Activated naive CD4-positive, alpha-beta T cell treated with anti-CD3 and anti-CD28 coated beads for 36 hours (primary cell): ENCODE results near the gene AURKA. TPM values are rescaled to one million over a fixed set of nuclear protein-coding genes. Genes with fewer than 3 reads are reported as not detected.
"Not testable (repeated sequence)": the region's sequence is repeated elsewhere in the genome, so short reads cannot be mapped to it uniquely, and the experiment has no call there.

Experiments
- CTCF ChIA-PET: fragments of 350-600 bp; sonication (Branson Sonifier 250); formaldehyde crosslinking; loops from one replicate; lab custom pipeline; 2021; ENCODE audit warnings: antibody characterized with exemption; lab: Charles Lee
- DNase-seq: peaks from one replicate; pipeline ENCODE4 v3.0.0-alpha.2; 2020
- H3K27ac Mint-ChIP-seq: one replicate; pipeline ENCODE4 v1.8.0; 2021; ENCODE audit warnings: mild to moderate bottlenecking, mixed read lengths
- H3K27me3 Mint-ChIP-seq: one replicate; pipeline ENCODE4 v1.8.0; 2021; ENCODE audit warnings: low read depth, mixed read lengths
- H3K36me3 Mint-ChIP-seq: one replicate; pipeline ENCODE4 v1.8.0; 2021; ENCODE audit warnings: low read depth, mixed read lengths
- H3K4me1 Mint-ChIP-seq: one replicate; pipeline ENCODE4 v1.8.0; 2021; ENCODE audit warnings: low read depth, mixed read lengths
- H3K4me3 Mint-ChIP-seq: one replicate; pipeline ENCODE4 v1.8.0; 2021; ENCODE audit warnings: mild to moderate bottlenecking, moderate library complexity, mixed read lengths
- H3K9me3 Mint-ChIP-seq: one replicate; pipeline ENCODE4 v1.8.0; 2021; ENCODE audit warnings: mixed read lengths
- intact Hi-C: fragments of 100-400 bp; cut with micrococcal nuclease; formaldehyde crosslinking; loops from one replicate; pipeline ENCODE4 v1.15.1; 2023
- total RNA-seq, 2 experiments: library from RNA; stranded (reverse); gene quantifications; one replicate each; pipeline ENCODE4 v1.2.3, GENCODE V29; 2021

Gene AURKA
- total RNA-seq, 2 experiments from 2014 or later: 115 to 121 TPM

GRCh38 chr20:56348746-56349145, 43.3 kb downstream of the AURKA start:
- H3K4me1 Mint-ChIP-seq: peaks cover 10% of the 10 kb centered on the region
- H3K27ac Mint-ChIP-seq: no peak overlapping the region
- peaks cover 14% of the 10 kb centered on the region for H3K27me3 Mint-ChIP-seq
- H3K9me3 Mint-ChIP-seq: no peaks in the 10 kb centered on the region
- no peak overlapping the region for H3K4me3 Mint-ChIP-seq
- CTCF ChIA-PET: interaction anchor here (1.0 kb wide), 1 partner anchor 11 kb away, joined by 3 read pairs; no protein-coding TSS in a partner anchor
- intact Hi-C loops: loop anchor here (10.0 kb wide), 1 partner anchor 934 kb away; no protein-coding TSS in a partner anchor
- DNase-seq: no peak
- H3K36me3 Mint-ChIP-seq: no peaks in the 10 kb centered on the region

- Mint-ChIP-seq H3K4me3 (no peak overlapping the region), H3K27ac (no peak overlapping the region), H3K27me3 (peaks cover 18% of the 10 kb centered on the region), H3K36me3 (no peaks in the 10 kb centered on the region), H3K4me1 (peaks cover 10% of the 10 kb centered on the region), H3K9me3 (no peaks in the 10 kb centered on the region)
- CTCF ChIA-PET: interaction anchor here (1.0 kb wide), 1 partner anchor 11 kb away, joined by 3 read pairs; no protein-coding TSS in a partner anchor
- intact Hi-C loops: loop anchor here (10.0 kb wide), 1 partner anchor 933 kb away; no protein-coding TSS in a partner anchor
- DNase-seq: no peak
Observed at GRCh38 chr20:56348305-56348693, 43.7 kb downstream of the AURKA start.

- CTCF ChIA-PET: no interaction called here
- no peak for DNase-seq
- no peak overlapping the region for H3K4me3 Mint-ChIP-seq
- H3K36me3 Mint-ChIP-seq: no peaks in the 10 kb centered on the region
- H3K4me1 Mint-ChIP-seq: peaks cover 10% of the 10 kb centered on the region
- H3K27me3 Mint-ChIP-seq: peaks cover 23% of the 10 kb centered on the region
- no peaks in the 10 kb centered on the region for H3K9me3 Mint-ChIP-seq
- no peak overlapping the region for H3K27ac Mint-ChIP-seq
- intact Hi-C loops: loop anchor here (10.0 kb wide), 1 partner anchor 933 kb away; no protein-coding TSS in a partner anchor
Observed at GRCh38 chr20:56347628-56348304, 44.2 kb downstream of the AURKA start.

GRCh38 chr20:56345911-56346310, 46.1 kb downstream of the AURKA start:
- H3K4me3 Mint-ChIP-seq: no peak overlapping the region
- H3K9me3 Mint-ChIP-seq: no peaks in the 10 kb centered on the region
- H3K4me1 Mint-ChIP-seq: peaks cover 10% of the 10 kb centered on the region
- CTCF ChIA-PET: interaction anchor here (0.9 to 1.0 kb wide), 2 partner anchors 98 to 99 kb away, joined by 3 read pairs; partner anchors contain the start of gene MC3R
- H3K36me3 Mint-ChIP-seq: no peaks in the 10 kb centered on the region
- DNase-seq: no peak
- intact Hi-C loops: loop anchor here (10.0 kb wide), 1 partner anchor 931 kb away; no protein-coding TSS in a partner anchor
- peaks cover 30% of the 10 kb centered on the region for H3K27me3 Mint-ChIP-seq
- no peak overlapping the region for H3K27ac Mint-ChIP-seq

- no peak overlapping the region for H3K4me3 Mint-ChIP-seq
- H3K27me3 Mint-ChIP-seq: peaks cover 48% of the 10 kb centered on the region
- DNase-seq: peak; percentile 56
- CTCF ChIA-PET: interaction anchor here (1.1 to 1.7 kb wide), 9 partner anchors 9 to 1663 kb away, joined by 3 to 8 read pairs (median 4); partner anchors contain the start of genes FAM210B and MC3R
- no peaks in the 10 kb centered on the region for H3K36me3 Mint-ChIP-seq
- H3K27ac Mint-ChIP-seq: no peak overlapping the region
- no peaks in the 10 kb centered on the region for H3K9me3 Mint-ChIP-seq
- H3K4me1 Mint-ChIP-seq: peaks cover 10% of the 10 kb centered on the region
- intact Hi-C loops: loop anchor here (1.0 to 10.0 kb wide), 4 partner anchors 96 to 1663 kb away; partner anchors contain the start of gene MC3R
Observed at GRCh38 chr20:56343861-56344381, 48.1 kb downstream of the AURKA start.

- Mint-ChIP-seq H3K9me3 (no peaks in the 10 kb centered on the region), H3K4me3 (no peak overlapping the region), H3K27ac (no peak overlapping the region), H3K36me3 (no peaks in the 10 kb centered on the region), H3K4me1 (peaks cover 5% of the 10 kb centered on the region), H3K27me3 (peaks cover 53% of the 10 kb centered on the region)
- intact Hi-C loops: loop anchor here (1.0 to 10.0 kb wide), 4 partner anchors 94 to 1662 kb away; partner anchors contain the start of gene MC3R
- CTCF ChIA-PET: interaction anchor here (0.7 to 1.7 kb wide), 6 partner anchors 12 to 1662 kb away, joined by 3 to 8 read pairs (median 4); partner anchors contain the start of gene MC3R
- DNase-seq: no peak
Observed at GRCh38 chr20:56342783-56343182, 49.2 kb downstream of the AURKA start.

GRCh38 chr20:56336709-56337108, 55.3 kb downstream of the AURKA start:
- intact Hi-C loops, DNase-seq, H3K36me3 Mint-ChIP-seq, H3K4me3 Mint-ChIP-seq, H3K4me1 Mint-ChIP-seq, H3K27ac Mint-ChIP-seq, H3K9me3 Mint-ChIP-seq: not testable (repeated sequence)
- CTCF ChIA-PET: interaction anchor here (1.2 kb wide), 1 partner anchor 97 kb away, joined by 3 read pairs; no protein-coding TSS in a partner anchor
- H3K27me3 Mint-ChIP-seq: peaks cover 46% of the 10 kb centered on the region

GRCh38 chr20:56328861-56329260, 63.2 kb downstream of the AURKA start:
- Mint-ChIP-seq H3K4me1 (no peaks in the 10 kb centered on the region), H3K27me3 (peaks cover 30% of the 10 kb centered on the region), H3K9me3 (no peaks in the 10 kb centered on the region), H3K27ac (no peak overlapping the region), H3K36me3 (no peaks in the 10 kb centered on the region), H3K4me3 (no peak overlapping the region)
- peak; percentile 50 for DNase-seq
- CTCF ChIA-PET: no interaction called here
- intact Hi-C loops: no loop called here

- Mint-ChIP-seq H3K27me3 (peaks cover 26% of the 10 kb centered on the region), H3K27ac (no peak overlapping the region)
Observed at GRCh38 chr20:56324806-56325205, 67.2 kb downstream of the AURKA start.

GRCh38 chr20:56323656-56324055, 68.4 kb downstream of the AURKA start:
- H3K36me3 Mint-ChIP-seq: no peaks in the 10 kb centered on the region

More at GRCh38 chr20:56324806-56325205, 67.2 kb downstream of the AURKA start:
- Mint-ChIP-seq H3K9me3 (no peaks in the 10 kb centered on the region), H3K4me3 (no peak overlapping the region), H3K36me3 (no peaks in the 10 kb centered on the region), H3K4me1 (no peaks in the 10 kb centered on the region)
- no peak for DNase-seq
- intact Hi-C loops: no loop called here
- CTCF ChIA-PET: no interaction called here

GRCh38 chr20:56323206-56323605, 68.8 kb downstream of the AURKA start:
- no peaks in the 10 kb centered on the region for H3K9me3 Mint-ChIP-seq
- CTCF ChIA-PET: no interaction called here
- no peaks in the 10 kb centered on the region for H3K4me1 Mint-ChIP-seq
- no peak for DNase-seq
- no peaks in the 10 kb centered on the region for H3K36me3 Mint-ChIP-seq
- intact Hi-C loops: no loop called here
- peaks cover 27% of the 10 kb centered on the region for H3K27me3 Mint-ChIP-seq
- H3K4me3 Mint-ChIP-seq: no peak overlapping the region
- H3K27ac Mint-ChIP-seq: no peak overlapping the region

More at GRCh38 chr20:56323656-56324055, 68.4 kb downstream of the AURKA start:
- intact Hi-C loops: no loop called here
- Mint-ChIP-seq H3K4me3 (no peak overlapping the region), H3K9me3 (no peaks in the 10 kb centered on the region), H3K27ac (no peak overlapping the region), H3K4me1 (no peaks in the 10 kb centered on the region), H3K27me3 (peaks cover 27% of the 10 kb centered on the region)
- DNase-seq: no peak
- CTCF ChIA-PET: no interaction called here

GRCh38 chr20:56322681-56323080, 69.3 kb downstream of the AURKA start:
- no peak overlapping the region for H3K27ac Mint-ChIP-seq

More at GRCh38 chr20:56322681-56323080, 69.3 kb downstream of the AURKA start:
- no peak overlapping the region for H3K4me3 Mint-ChIP-seq
- no peaks in the 10 kb centered on the region for H3K36me3 Mint-ChIP-seq
- H3K27me3 Mint-ChIP-seq: peaks cover 27% of the 10 kb centered on the region
- intact Hi-C loops: no loop called here
- no peak for DNase-seq
- H3K9me3 Mint-ChIP-seq: no peaks in the 10 kb centered on the region
- no peaks in the 10 kb centered on the region for H3K4me1 Mint-ChIP-seq
- CTCF ChIA-PET: no interaction called here
